DND-41 (cell line): ENCODE measurements around the gene GRIK3.

Source experiments
- EZH2 ChIP-seq: IDR thresholded peaks from 3 replicates; pipeline ENCODE4 v1.6.1; 2012; ENCODE audit warnings: borderline replicate concordance, low read depth, mild to moderate bottlenecking, moderate library complexity, low read length, inconsistent platforms; ENCODE audit not compliant: severe bottlenecking
- TF ChIP-seq, protein P1 (sequence below): IDR thresholded peaks from 2 replicates; pipeline ENCODE4 v1.5.1; 2012; ENCODE audit warnings: borderline replicate concordance, low read length, moderate library complexity, mild to moderate bottlenecking; ENCODE audit not compliant: poor library complexity, severe bottlenecking; ENCODE audit errors: extremely low read depth

DNA sequence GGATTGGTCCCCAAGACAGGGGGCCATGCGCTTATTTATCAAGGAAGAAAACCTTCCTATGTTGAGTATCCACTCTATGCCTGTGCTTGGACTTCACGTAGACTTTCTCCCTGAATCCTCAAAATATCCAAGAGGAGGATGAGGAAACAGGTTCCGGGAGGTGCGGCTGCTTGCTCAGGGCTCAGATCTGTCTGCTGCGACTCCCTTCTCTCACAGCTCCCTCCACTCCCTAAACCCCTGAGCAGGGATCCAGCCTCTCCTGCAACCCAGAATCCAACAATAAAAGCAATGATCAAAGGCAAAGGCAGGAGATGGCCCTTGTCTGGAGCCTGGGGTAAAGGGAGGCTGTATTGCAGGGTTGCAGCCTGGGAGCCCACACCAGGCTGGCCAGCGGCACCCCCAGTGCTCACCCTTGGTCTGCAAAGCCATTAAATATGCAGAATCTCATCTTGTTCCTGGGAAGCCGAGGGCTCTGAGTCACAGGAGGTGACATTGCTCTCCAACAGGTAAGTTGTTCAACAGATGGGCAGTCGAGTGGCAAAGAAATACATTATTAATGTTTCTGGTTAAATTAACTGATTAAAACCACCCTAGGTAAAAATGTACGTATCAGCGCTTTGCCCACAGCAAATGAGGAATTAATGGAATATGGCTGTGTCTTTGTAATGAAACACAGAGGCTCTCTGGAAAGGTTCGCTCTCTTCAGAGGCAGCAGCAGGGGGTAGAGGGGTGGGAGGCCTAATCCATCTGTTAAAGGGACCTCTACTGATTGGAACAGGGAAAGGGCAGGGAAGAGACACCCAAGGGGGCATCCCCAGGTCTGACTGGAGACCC lies 111.5 kb downstream of the GRIK3 start:
- TF ChIP-seq, protein P1, sequence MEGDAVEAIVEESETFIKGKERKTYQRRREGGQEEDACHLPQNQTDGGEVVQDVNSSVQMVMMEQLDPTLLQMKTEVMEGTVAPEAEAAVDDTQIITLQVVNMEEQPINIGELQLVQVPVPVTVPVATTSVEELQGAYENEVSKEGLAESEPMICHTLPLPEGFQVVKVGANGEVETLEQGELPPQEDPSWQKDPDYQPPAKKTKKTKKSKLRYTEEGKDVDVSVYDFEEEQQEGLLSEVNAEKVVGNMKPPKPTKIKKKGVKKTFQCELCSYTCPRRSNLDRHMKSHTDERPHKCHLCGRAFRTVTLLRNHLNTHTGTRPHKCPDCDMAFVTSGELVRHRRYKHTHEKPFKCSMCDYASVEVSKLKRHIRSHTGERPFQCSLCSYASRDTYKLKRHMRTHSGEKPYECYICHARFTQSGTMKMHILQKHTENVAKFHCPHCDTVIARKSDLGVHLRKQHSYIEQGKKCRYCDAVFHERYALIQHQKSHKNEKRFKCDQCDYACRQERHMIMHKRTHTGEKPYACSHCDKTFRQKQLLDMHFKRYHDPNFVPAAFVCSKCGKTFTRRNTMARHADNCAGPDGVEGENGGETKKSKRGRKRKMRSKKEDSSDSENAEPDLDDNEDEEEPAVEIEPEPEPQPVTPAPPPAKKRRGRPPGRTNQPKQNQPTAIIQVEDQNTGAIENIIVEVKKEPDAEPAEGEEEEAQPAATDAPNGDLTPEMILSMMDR: no peak
- no peak for TF ChIP-seq EZH2
